Measurements from ENCODE around the gene MYH14.

Gene MYH14

GRCh38 chr19:50273821-50274220 lies 70.4 kb downstream of the MYH14 start:
- H3K36me3 ChIP-seq (ENCODE audit: control insufficient read depth, low read length), result no peaks in the 10 kb centered on the region
- no peaks in the 10 kb centered on the region for H3K79me2 ChIP-seq (ENCODE audit: control insufficient read depth, low read length)
- no peak overlapping the region for H3K27ac ChIP-seq (ENCODE audit: low read depth, low read length)
- no peak overlapping the region for H3K4me3 ChIP-seq (ENCODE audit: low read length)
- no peaks in the 10 kb centered on the region for H3K9me2 ChIP-seq (replicated peaks; ENCODE audit: control insufficient read depth, low read length)
- no peak overlapping the region for H3K4me2 ChIP-seq (ENCODE audit: low read length)
- TF ChIP-seq EZH2phosphoT487 (IDR thresholded peaks at IDR 0.05; ENCODE audit: borderline replicate concordance, low read length) (no peak), CTCF (IDR thresholded peaks at IDR 0.05; ENCODE audit: low read depth, low read length, poor library complexity, severe bottlenecking) (no peak)
- no peaks in the 10 kb centered on the region for H3K9me3 ChIP-seq (ENCODE audit: control insufficient read depth, insufficient read depth, low read length)
- peaks cover 3% of the 10 kb centered on the region; the same call in 1 of the 2 replicates for H3K27me3 ChIP-seq (ENCODE audit: control insufficient read depth, low read length)
- H3K4me1 ChIP-seq (ENCODE audit: control insufficient read depth, low read length), result peaks cover 4% of the 10 kb centered on the region; the same call in 1 of the 2 replicates
- no peaks in the 10 kb centered on the region for H3F3A ChIP-seq (ENCODE audit: control insufficient read depth, insufficient read depth)
- no peaks in the 10 kb centered on the region for H4K20me1 ChIP-seq (ENCODE audit: control insufficient read depth, insufficient read depth, low read depth, low read length)

DNA sequence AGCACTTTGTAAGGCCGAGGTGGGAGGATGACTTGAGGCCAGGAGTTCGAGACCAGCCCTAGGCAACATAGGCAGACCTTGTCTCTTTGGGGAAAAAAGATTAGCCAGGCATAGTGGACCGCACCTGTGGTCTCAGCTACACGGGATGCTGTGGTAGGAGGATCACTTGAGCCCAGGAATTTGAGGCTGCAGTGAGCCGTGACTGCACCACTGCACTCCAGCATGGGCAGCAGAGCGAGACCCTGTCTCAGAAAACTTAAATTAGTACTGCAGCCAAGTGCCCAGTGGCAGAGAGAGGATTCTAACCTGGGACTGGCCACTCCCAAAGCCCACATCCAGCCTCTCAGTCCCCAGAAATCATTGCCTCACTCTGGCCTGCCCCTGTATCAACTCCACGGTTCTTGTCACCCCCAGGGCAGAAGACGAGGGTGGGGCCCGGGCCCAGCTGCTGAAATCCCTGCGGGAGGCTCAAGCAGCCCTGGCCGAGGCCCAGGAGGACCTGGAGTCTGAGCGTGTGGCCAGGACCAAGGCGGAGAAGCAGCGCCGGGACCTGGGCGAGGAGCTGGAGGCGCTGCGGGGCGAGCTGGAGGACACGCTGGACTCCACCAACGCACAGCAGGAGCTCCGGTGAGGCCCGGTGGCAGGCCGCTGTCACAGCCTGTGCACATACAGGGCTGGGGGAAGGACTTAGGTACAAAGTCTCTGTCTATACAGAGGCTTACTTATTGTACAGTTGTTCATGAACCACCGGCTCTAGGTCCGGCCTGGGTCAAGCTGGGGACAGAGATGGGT lies 72.4 kb downstream of the MYH14 start:
- Histone ChIP-seq H3K9me3 (ENCODE audit: control insufficient read depth, insufficient read depth, low read length) (no peaks in the 10 kb centered on the region), H3K9me2 (replicated peaks; ENCODE audit: control insufficient read depth, low read length) (no peaks in the 10 kb centered on the region), H3K4me3 (ENCODE audit: low read length) (no peak overlapping the region), H3K27me3 (ENCODE audit: control insufficient read depth, low read length) (peaks cover 3% of the 10 kb centered on the region; the same call in 1 of the 2 replicates), H4K20me1 (ENCODE audit: control insufficient read depth, insufficient read depth, low read depth, low read length) (no peaks in the 10 kb centered on the region), H3K4me1 (ENCODE audit: control insufficient read depth, low read length) (peaks cover 4% of the 10 kb centered on the region; the same call in 1 of the 2 replicates), H3K79me2 (ENCODE audit: control insufficient read depth, low read length) (no peaks in the 10 kb centered on the region), H3K4me2 (ENCODE audit: low read length) (no peak overlapping the region), H3F3A (ENCODE audit: control insufficient read depth, insufficient read depth) (no peaks in the 10 kb centered on the region), H3K27ac (ENCODE audit: low read depth, low read length) (no peak overlapping the region), H3K36me3 (ENCODE audit: control insufficient read depth, low read length) (no peaks in the 10 kb centered on the region)
- no peak for TF ChIP-seq EZH2phosphoT487 (IDR thresholded peaks at IDR 0.05; ENCODE audit: borderline replicate concordance, low read length)
- no peak for TF ChIP-seq CTCF (IDR thresholded peaks at IDR 0.05; ENCODE audit: low read depth, low read length, poor library complexity, severe bottlenecking)

DNA sequence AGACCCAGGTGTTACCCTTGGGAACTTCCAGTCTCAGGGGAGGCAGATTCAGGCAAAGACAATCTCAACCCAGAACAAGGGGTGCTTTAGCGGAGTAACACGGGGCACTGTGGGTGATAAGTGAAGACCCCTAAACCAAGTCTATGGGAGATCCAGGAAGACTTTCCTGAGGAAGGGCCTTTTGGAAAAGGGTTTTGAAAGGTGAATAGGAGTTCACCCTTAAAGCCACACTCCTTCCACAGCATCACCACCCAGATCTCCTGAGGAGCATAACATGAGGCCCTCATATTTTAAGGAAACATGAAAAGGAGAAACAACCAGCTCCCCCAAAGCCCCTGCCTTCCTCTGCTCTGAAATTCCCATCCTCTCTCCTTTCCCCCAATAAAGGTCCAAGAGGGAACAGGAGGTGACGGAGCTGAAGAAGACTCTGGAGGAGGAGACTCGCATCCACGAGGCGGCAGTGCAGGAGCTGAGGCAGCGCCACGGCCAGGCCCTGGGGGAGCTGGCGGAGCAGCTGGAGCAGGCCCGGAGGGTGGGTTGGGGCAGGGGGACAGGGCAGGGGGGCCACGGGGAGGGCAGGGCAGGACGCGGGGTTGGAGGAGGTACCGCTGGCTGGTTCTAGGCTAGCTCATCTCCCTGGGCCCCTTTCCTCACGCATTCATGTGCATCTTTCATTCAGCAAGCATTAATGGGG lies 73.1 kb downstream of the MYH14 start:
- TF ChIP-seq EZH2phosphoT487 (IDR thresholded peaks at IDR 0.05; ENCODE audit: borderline replicate concordance, low read length) (no peak), CTCF (IDR thresholded peaks at IDR 0.05; ENCODE audit: low read depth, low read length, poor library complexity, severe bottlenecking) (no peak)
- no peaks in the 10 kb centered on the region for H3K36me3 ChIP-seq (ENCODE audit: control insufficient read depth, low read length)
- H3K4me3 ChIP-seq (ENCODE audit: low read length), result no peak overlapping the region
- H3K9me3 ChIP-seq (ENCODE audit: control insufficient read depth, insufficient read depth, low read length), result no peaks in the 10 kb centered on the region
- peaks cover 3% of the 10 kb centered on the region; the same call in 1 of the 2 replicates for H3K27me3 ChIP-seq (ENCODE audit: control insufficient read depth, low read length)
- H3F3A ChIP-seq (ENCODE audit: control insufficient read depth, insufficient read depth), result no peaks in the 10 kb centered on the region
- H3K4me2 ChIP-seq (ENCODE audit: low read length), result no peak overlapping the region
- no peak overlapping the region for H3K27ac ChIP-seq (ENCODE audit: low read depth, low read length)
- no peaks in the 10 kb centered on the region for H4K20me1 ChIP-seq (ENCODE audit: control insufficient read depth, insufficient read depth, low read depth, low read length)
- no peaks in the 10 kb centered on the region for H3K79me2 ChIP-seq (ENCODE audit: control insufficient read depth, low read length)
- H3K9me2 ChIP-seq (replicated peaks; ENCODE audit: control insufficient read depth, low read length), result no peaks in the 10 kb centered on the region
- peaks cover 4% of the 10 kb centered on the region; the same call in 1 of the 2 replicates for H3K4me1 ChIP-seq (ENCODE audit: control insufficient read depth, low read length)

All from DOHH2 (cell line).